GM15510 (cell line): Measurements from ENCODE around the gene CDC25A.

Experiments used
- POLR2A ChIP-seq: IDR thresholded peaks from 3 replicates; pipeline ENCODE4 v1.6.1; 2011; ENCODE audit warnings: borderline replicate concordance; ENCODE audit not compliant: insufficient read length; ENCODE audit errors: extremely low read depth

The CDC25A gene

GRCh38 chr3:48188266-48189201 lies at the start of gene CDC25A:
TSS of gene CDC25A (minus strand) at chr3:48188417. CDS start at chr3:48187947, 470 bp downstream.
- peak; percentile 70 for TF ChIP-seq POLR2A

DNA sequence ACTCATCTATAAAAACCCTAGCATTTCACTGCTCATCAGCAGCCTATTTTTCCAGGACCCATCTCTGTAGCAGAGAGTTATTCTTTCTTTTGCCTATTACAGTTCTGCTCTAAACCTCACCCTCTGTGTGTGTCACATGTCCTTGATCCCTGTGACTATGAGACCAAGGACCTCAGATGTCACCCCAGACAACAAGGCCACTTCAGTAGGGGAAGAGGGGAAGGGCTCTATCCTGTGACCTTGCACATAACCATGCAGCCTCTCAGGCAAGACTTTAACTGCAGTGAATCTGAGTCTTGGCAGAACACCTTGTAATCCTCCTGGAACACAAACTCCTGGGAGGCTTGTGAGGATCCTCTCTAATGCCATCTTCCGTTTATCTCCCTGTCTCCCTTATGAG lies 48.3 kb upstream of the CDC25A start:
- no peak for TF ChIP-seq POLR2A

- no peak for TF ChIP-seq POLR2A
These were observed 45.3 kb upstream of the CDC25A start for GRCh38 chr3:48233542-48233941.

DNA sequence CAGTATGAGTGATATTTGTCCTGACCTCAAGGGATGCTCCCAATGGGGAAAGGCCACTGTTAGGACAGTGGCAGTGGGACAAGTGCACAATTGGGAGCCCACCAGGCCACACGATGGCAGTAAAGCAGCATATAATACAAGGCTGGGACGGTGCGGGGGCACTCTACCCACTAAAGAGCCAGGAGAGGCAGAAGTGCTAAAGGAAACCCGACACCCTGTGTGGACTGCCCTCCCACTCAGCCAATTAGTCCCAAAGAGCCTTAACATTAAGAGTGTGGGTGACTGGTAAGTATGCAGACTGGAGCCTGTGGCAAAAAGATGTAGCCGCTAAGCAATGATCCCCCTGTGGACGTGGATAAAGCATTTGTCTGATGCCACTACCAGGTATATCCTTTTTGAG lies 44.5 kb upstream of the CDC25A start:
- peak; percentile 25 for TF ChIP-seq POLR2A

GRCh38 chr3:48232232-48232631 lies 44.0 kb upstream of the CDC25A start:
- no peak for TF ChIP-seq POLR2A

- no peak for TF ChIP-seq POLR2A
These were observed 38.7 kb upstream of the CDC25A start for GRCh38 chr3:48226939-48227338.

GRCh38 chr3:48225587-48225986 lies 37.4 kb upstream of the CDC25A start:
- no peak for TF ChIP-seq POLR2A

DNA sequence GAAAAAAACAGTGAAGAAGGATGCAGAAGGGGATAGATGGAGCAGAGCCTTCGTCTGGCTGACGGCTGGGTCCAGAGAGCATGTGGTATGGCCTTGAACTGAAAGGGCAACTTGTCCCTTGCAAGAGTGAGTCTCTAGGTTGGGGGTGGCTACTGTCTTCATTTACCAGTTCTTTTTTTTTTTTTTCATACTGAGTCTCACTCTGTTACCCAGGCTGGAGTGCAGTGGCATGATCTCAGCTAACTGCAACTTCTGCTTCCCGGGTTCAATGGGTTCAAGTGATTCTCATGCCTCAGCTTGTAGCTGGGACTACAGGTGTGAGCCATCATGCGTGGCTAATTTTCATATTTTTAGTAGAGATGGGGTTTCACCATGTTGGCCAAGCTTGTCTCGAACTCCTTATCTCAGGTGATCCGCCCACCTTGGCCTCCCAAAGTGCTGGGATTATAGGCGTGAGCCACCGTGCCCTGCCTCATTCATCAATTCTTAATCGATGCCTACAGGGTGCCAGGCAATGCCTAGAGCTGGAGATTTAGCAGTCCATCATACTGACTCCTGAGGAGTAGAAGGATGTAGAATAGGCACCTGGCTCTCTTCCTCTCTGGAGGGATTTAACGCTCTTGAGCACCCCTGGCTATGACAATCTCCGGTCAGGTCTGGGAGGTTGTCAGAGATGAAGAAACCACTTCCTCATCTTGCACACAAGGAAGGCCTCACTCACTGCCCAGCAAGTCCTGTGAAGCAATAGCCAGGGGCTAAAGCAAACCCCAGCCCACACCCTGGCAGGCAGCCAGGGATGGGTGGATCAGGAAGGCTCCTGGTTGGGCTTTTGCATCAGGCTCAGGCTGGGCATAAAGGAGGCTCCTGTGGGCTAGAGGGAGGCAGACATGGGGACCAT lies 34.6 kb upstream of the CDC25A start, which contains the start of gene CAMP:
Gene CAMP (plus strand): TSS at position 880 of the 898 bp plus-strand sequence. CDS start 17 bp downstream, at position 897.
- no peak for TF ChIP-seq POLR2A

DNA sequence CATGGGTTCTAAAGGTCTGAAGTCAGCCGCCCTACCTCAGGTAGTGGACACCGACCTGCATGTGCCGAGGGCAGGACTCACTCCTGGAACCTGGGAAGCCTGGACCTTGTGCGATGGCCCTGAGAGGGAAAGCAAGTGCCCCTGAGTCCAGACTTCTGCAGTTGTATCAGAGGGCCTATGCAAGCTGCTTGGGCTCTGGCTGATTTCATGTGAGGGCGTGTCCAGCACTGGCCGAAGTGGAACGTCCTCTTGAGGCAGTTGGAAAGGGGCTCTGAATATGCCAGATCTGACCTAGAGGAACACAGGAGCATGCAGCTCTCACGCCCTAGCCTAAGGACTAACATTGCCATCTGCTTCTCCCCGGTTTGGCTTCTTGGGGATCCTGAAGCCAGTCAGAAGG lies 32.5 kb upstream of the CDC25A start:
- no peak for TF ChIP-seq POLR2A

DNA sequence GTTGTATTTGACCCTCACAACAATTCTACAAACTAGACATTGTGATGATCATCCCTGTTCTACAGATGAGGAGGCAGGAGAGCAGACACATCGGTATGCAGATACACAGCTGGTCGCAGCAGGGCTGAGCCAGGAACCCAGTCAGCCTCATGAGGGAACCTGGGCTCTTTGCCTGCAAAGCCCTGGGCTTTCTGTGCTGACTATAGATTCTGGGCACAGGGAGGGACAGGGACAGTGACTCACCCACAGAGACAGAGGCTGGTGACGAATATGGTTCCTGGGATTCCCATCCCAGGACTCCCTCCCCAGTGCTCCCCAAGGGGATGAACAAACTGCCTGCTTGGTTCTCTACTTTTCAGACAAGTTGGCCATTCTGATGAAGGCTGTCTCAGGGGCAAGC lies 31.3 kb upstream of the CDC25A start:
- no peak for TF ChIP-seq POLR2A

- no peak for TF ChIP-seq POLR2A
These were observed 30.3 kb upstream of the CDC25A start for GRCh38 chr3:48218537-48218936.

GRCh38 chr3:48217449-48217848 lies 29.2 kb upstream of the CDC25A start:
- TF ChIP-seq POLR2A, result no peak

DNA sequence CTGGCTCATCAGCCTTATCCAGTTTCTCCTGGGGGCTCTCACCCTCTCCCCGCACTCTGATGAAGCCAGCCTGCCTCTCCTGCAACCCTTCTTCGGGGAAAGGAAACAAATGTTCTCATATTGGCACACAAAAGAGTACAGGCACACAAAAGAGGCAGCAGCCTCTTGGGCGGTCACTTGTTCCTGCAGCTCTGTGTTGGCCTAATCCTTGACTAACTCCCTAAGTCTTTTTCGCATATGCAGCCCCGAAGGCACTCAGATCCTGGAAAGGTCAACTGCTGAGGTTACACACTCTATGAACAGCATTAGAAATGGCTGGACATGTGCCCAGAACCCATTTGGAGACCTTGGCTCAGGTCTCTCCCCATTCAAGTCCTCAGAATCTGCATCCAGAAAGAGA lies 27.7 kb upstream of the CDC25A start:
- no peak for TF ChIP-seq POLR2A

DNA sequence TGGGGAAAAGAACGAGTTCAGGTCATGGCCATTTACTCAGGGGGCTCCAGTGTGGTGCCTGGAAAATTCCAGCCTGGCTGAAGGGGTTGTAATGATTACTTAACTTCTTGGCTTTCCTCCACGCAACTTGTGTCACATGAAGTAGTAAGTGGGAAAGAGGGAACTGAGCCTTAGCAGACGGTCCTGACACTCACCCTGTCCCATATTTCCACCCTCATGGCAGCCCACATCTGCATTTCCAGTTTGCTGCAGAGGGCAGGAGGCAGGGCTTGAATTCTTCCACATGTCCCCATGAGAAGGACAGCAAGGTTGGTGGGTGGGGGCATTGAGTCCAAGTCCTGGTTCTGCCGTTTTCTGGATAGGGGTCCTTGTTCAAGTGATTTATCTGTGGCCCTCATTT lies 27.2 kb upstream of the CDC25A start:
- no peak for TF ChIP-seq POLR2A

DNA sequence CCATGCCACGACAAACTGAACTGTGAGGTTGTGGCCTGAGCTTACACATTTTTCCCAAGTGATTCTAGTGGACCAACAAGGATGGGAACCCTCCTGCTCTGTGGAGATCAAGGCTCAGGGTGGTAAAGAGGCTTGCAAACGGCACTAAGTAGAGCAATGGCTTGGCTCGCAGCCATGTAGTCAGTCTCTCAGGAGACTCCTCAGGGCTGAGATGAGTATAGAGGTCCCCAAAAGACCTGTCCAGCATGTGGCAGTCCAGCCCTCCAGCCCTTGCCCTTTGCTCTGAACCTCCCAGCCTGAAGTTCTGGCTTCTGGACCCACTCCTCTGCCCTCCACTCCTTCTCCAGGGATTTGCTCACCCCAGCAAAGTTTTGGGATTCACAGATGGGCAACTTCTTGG lies 26.8 kb upstream of the CDC25A start:
- no peak for TF ChIP-seq POLR2A
